HCT116 (cell line): ENCODE data around the gene SPHKAP. TPM values are rescaled to one million over a fixed set of nuclear protein-coding genes. Genes with fewer than 3 reads are reported as not detected.

Experiments
- ATAC-seq: fragments of 200-7000 bp; cut with Tn5 transposase; 2 replicates; pipeline ENCODE4 v1.9.1; 2020; ENCODE audit warnings: mild to moderate bottlenecking, moderate library complexity
- BruUV-seq: library from RNA; stranded (reverse); fragments of 400-500 nt; replicated peaks from 2 replicates; lab custom pipeline; 2021; lab: Mats Ljungman, UMichigan
- CTCF ChIA-PET: fragments of 300-600 bp; sonication (Branson Sonifier 250); formaldehyde crosslinking; loops from one replicate; lab custom pipeline; 2021; ENCODE audit warnings: antibody characterized with exemption; lab: Charles Lee
- POLR2A ChIA-PET: fragments of 300-600, 350-600 bp; sonication (Branson Sonifier 250); formaldehyde crosslinking; loops from one replicate; lab custom pipeline; 2021; ENCODE audit warnings: antibody characterized with exemption; lab: Charles Lee
- RAD21 ChIA-PET, 2 experiments: fragments of 300-600 bp; sonication (Branson Sonifier 250); formaldehyde crosslinking; loops; one replicate each; lab custom pipeline; 2023; ENCODE audit warnings: low total read pairs in 2 of 2; ENCODE audit not compliant: uncharacterized antibody in 2 of 2, unreplicated experiment in 2 of 2, low non-redundant PET in 1 of 2; lab: Charles Lee
- DNase-seq: peaks from one replicate; pipeline ENCODE4 v3.0.0-alpha.2; 2010; ENCODE audit warnings: low read depth, low spot score
- H2AFZ ChIP-seq: fragments of 200-600 bp; shearing (Covaris generic), sonication (generic); 2 replicates; pipeline ENCODE4 v1.6.1; 2017; ENCODE audit warnings: low read depth, mixed run types, mixed read lengths, antibody characterized with exemption, low read length; ENCODE audit not compliant: poor library complexity, severe bottlenecking
- H3K27ac ChIP-seq: 2 replicates; pipeline ENCODE4 v1.5.1; 2012; ENCODE audit warnings: low read depth, low read length
- H3K27me3 ChIP-seq: fragments of 200-600 bp; sonication (generic); 2 replicates; pipeline ENCODE4 v1.6.1; 2016; ENCODE audit warnings: mixed run types, low read length, mixed read lengths; ENCODE audit not compliant: insufficient read depth
- H3K36me3 ChIP-seq, 2 experiments: fragments of 200-500 bp in 1 of 2; fragments of 200-600 bp in 1 of 2; sonication (Bioruptor generic) in 1 of 2; sonication (generic) in 1 of 2; 2 replicates each; pipeline versions ENCODE4 v1.5.1 to v1.6.1; 2014 to 2016; ENCODE audit warnings: low read length in 2 of 2, inconsistent platforms in 1 of 2, mixed read lengths in 1 of 2, mixed run types in 1 of 2; ENCODE audit not compliant: insufficient read depth in 2 of 2, control insufficient read depth in 1 of 2
- H3K4me1 ChIP-seq, 2 experiments: fragments of 200-600 bp in 1 of 2; sonication (generic) in 1 of 2; 2 replicates each; pipeline versions ENCODE4 v1.5.1 to v1.6.1; 2012 to 2017; ENCODE audit warnings: low read length in 2 of 2, inconsistent platforms in 1 of 2, mild to moderate bottlenecking in 1 of 2, mixed read lengths in 1 of 2, mixed run types in 1 of 2, moderate library complexity in 1 of 2; ENCODE audit not compliant: insufficient read depth in 2 of 2, control insufficient read depth in 1 of 2
- H3K4me2 ChIP-seq: fragments of 200-600 bp; sonication (generic); 2 replicates; pipeline ENCODE4 v1.6.1; 2017; ENCODE audit warnings: mixed run types, low read length, mixed read lengths
- H3K4me3 ChIP-seq, 2 experiments: fragments of 200-600 bp in 1 of 2; sonication (generic) in 1 of 2; replicated peaks in 1 of 2; 2 replicates each; pipeline ENCODE4 v1.5.1; 2011 to 2016; ENCODE audit warnings: low read length in 2 of 2, control low read depth in 1 of 2, low read depth in 1 of 2, mild to moderate bottlenecking in 1 of 2, mixed read lengths in 1 of 2, mixed run types in 1 of 2
- H3K79me2 ChIP-seq: fragments of 200-600 bp; sonication (generic); 2 replicates; pipeline ENCODE4 v1.6.1; 2017; ENCODE audit warnings: mild to moderate bottlenecking, mixed run types, low read length, moderate library complexity, mixed read lengths; ENCODE audit not compliant: insufficient read depth
- H3K9ac ChIP-seq: fragments of 200-600 bp; sonication (generic); 2 replicates; pipeline ENCODE4 v1.6.1; 2016; ENCODE audit warnings: low read length, mixed read lengths
- H3K9me2 ChIP-seq: fragments of 200-600 bp; sonication (generic), shearing (Covaris generic); 2 replicates; pipeline ENCODE4 v1.6.1; 2017; ENCODE audit warnings: mixed run types, mild to moderate bottlenecking, moderate library complexity; ENCODE audit not compliant: insufficient read depth
- H3K9me3 ChIP-seq, 2 experiments: fragments of 200-500 bp in 1 of 2; fragments of 200-600 bp in 1 of 2; sonication (Bioruptor generic) in 1 of 2; sonication (generic) in 1 of 2; 2 replicates each; pipeline ENCODE4 v1.6.1; 2014 to 2017; ENCODE audit warnings: low read length in 2 of 2, mixed read lengths in 2 of 2, inconsistent platforms in 1 of 2, low read depth in 1 of 2, mild to moderate bottlenecking in 1 of 2, mixed run types in 1 of 2, moderate library complexity in 1 of 2; ENCODE audit not compliant: control insufficient read depth in 1 of 2, insufficient read depth in 1 of 2
- H4K20me1 ChIP-seq: fragments of 200-600 bp; sonication (generic), shearing (Covaris generic); 2 replicates; pipeline ENCODE4 v1.6.1; 2017; ENCODE audit warnings: mixed run types, mild to moderate bottlenecking, moderate library complexity; ENCODE audit not compliant: insufficient read depth
- ATF3 ChIP-seq: IDR thresholded peaks from 2 replicates; pipeline ENCODE4 v1.6.1; 2012
- CBX3 ChIP-seq: IDR thresholded peaks from 2 replicates; pipeline ENCODE4 v1.6.1; 2012; ENCODE audit warnings: low read depth
- CEBPB ChIP-seq: IDR thresholded peaks from 2 replicates; pipeline ENCODE4 v1.6.1; 2012; ENCODE audit warnings: low read depth
- CTCF ChIP-seq, 3 experiments: fragments of 200-600 bp in 1 of 3; sonication (generic) in 1 of 3; IDR thresholded peaks in 2 of 3; conservative IDR thresholded peaks in 1 of 3; 2 replicates each; pipeline ENCODE4 v1.5.1; 2012 to 2017; ENCODE audit warnings: low read depth in 2 of 3, low read length in 2 of 3, antibody characterized with exemption in 1 of 3, borderline replicate concordance in 1 of 3, control low read depth in 1 of 3, mild to moderate bottlenecking in 1 of 3, mixed read lengths in 1 of 3, mixed run types in 1 of 3, moderate library complexity in 1 of 3; ENCODE audit not compliant: insufficient read depth in 1 of 3
- EGR1 ChIP-seq: IDR thresholded peaks from 2 replicates; pipeline ENCODE4 v1.6.1; 2012; ENCODE audit warnings: low read depth
- ELF1 ChIP-seq: IDR thresholded peaks from 2 replicates; pipeline ENCODE4 v1.6.1; 2012; ENCODE audit warnings: low read depth, borderline replicate concordance
- EZH2 ChIP-seq: fragments of 200-600 bp; sonication (generic); IDR thresholded peaks from 2 replicates; pipeline ENCODE4 v1.6.1; 2017; ENCODE audit warnings: antibody characterized with exemption, mixed run types
- FOSL1 ChIP-seq: IDR thresholded peaks from 2 replicates; pipeline ENCODE4 v1.6.1; 2012; ENCODE audit warnings: low read depth
- JUND ChIP-seq: IDR thresholded peaks from 2 replicates; pipeline ENCODE4 v1.6.1; 2012
- MAX ChIP-seq: IDR thresholded peaks from 2 replicates; pipeline ENCODE4 v1.6.1; 2012
- POLR2A ChIP-seq: IDR thresholded peaks from 2 replicates; pipeline ENCODE4 v1.7.0; 2011; ENCODE audit warnings: borderline replicate concordance; ENCODE audit not compliant: insufficient read depth, insufficient read length; ENCODE audit errors: extremely low read depth
- POLR2AphosphoS5 ChIP-seq: IDR thresholded peaks from 2 replicates; pipeline ENCODE4 v1.6.1; 2011; ENCODE audit warnings: mild to moderate bottlenecking, low read depth, low read length, moderate library complexity
- RAD21 ChIP-seq: IDR thresholded peaks from 2 replicates; pipeline ENCODE4 v1.6.1; 2012; ENCODE audit warnings: low read depth, mild to moderate bottlenecking
- SIN3A ChIP-seq: IDR thresholded peaks from 2 replicates; pipeline ENCODE4 v1.6.1; 2012; ENCODE audit warnings: low read depth
- SP1 ChIP-seq: IDR thresholded peaks from 2 replicates; pipeline ENCODE4 v1.6.1; 2012; ENCODE audit warnings: low read depth
- SRF ChIP-seq: IDR thresholded peaks from 2 replicates; pipeline ENCODE4 v1.6.1; 2012; ENCODE audit warnings: low read depth
- TCF7L2 ChIP-seq: IDR thresholded peaks from 2 replicates; pipeline ENCODE4 v1.7.0; 2011; ENCODE audit warnings: borderline replicate concordance, inconsistent platforms; ENCODE audit not compliant: insufficient read depth, insufficient read length; ENCODE audit errors: extremely low read depth
- YY1 ChIP-seq: IDR thresholded peaks from 2 replicates; pipeline ENCODE4 v1.6.1; 2011; ENCODE audit warnings: low read length, low read depth, moderate library complexity, mild to moderate bottlenecking; ENCODE audit not compliant: insufficient replicate concordance; ENCODE audit errors: extremely low read depth
- ZBTB33 ChIP-seq: IDR thresholded peaks from 2 replicates; pipeline ENCODE4 v1.6.1; 2011; ENCODE audit warnings: mild to moderate bottlenecking, low read length, moderate library complexity; ENCODE audit not compliant: insufficient replicate concordance; ENCODE audit errors: extremely low read depth
- ZNF274 ChIP-seq: fragments of 200-500 bp; sonication (Bioruptor generic); IDR thresholded peaks from 2 replicates; pipeline ENCODE4 v1.6.1; 2014; ENCODE audit warnings: mild to moderate bottlenecking, low read depth, low read length, inconsistent platforms
- intact Hi-C: fragments of 100-400 bp; cut with micrococcal nuclease; formaldehyde crosslinking; loops from 2 replicates; pipeline ENCODE4 v1.10.0; 2022
- total RNA-seq: library from RNA; stranded (reverse); gene quantifications from one replicate; pipeline ENCODE4 v1.2.1, GENCODE V29; 2021; ENCODE audit not compliant: unreplicated experiment

Gene SPHKAP
- total RNA-seq, 1 experiment from 2014 or later = not detected

GRCh38 chr2:227973241-227973640, 208.2 kb downstream of the SPHKAP start:
- ATAC-seq (no peak), DNase-seq (no peak)
- Histone ChIP-seq H3K4me2 (no peak overlapping the region), H3K9ac (no peak overlapping the region), H3K9me3 (no peaks in the 10 kb centered on the region), H3K36me3 (no peaks in the 10 kb centered on the region), H3K27me3 (no peaks in the 10 kb centered on the region), H2AFZ (no peak overlapping the region), H3K27ac (no peak overlapping the region), H3K4me1 (no peaks in the 10 kb centered on the region), H3K4me3 (no peak overlapping the region), H4K20me1 (no peaks in the 10 kb centered on the region), H3K79me2 (no peaks in the 10 kb centered on the region), H3K9me2 (no peaks in the 10 kb centered on the region)
- ChIA-PET RAD21 (no interaction called here), CTCF (no interaction called here), POLR2A (no interaction called here)
- no peak for TF ChIP-seq SRF
- no peak for TF ChIP-seq EGR1
- TF ChIP-seq ELF1 = no peak
- TF ChIP-seq CBX3 = no peak
- TF ChIP-seq JUND = no peak
- TF ChIP-seq SIN3A = no peak
- TF ChIP-seq CTCF (IDR thresholded peaks at IDR 0.05 in 2 of 3, conservative IDR thresholded peaks at IDR 0.05 in 1 of 3; ENCODE audit: borderline replicate concordance in 1 of 3, insufficient read depth in 1 of 3, low read depth in 2 of 3, low read length in 2 of 3) = no peak
- TF ChIP-seq SP1 = no peak
- no peak for TF ChIP-seq POLR2AphosphoS5
- no peak for TF ChIP-seq FOSL1
- no peak for TF ChIP-seq TCF7L2
- no peak for TF ChIP-seq CEBPB
- TF ChIP-seq RAD21 = no peak
- TF ChIP-seq MAX = no peak
- no peak for TF ChIP-seq YY1
- TF ChIP-seq EZH2 = no peak
- TF ChIP-seq ZNF274 = no peak
- TF ChIP-seq POLR2A = no peak
- TF ChIP-seq ZBTB33 = no peak
- no peak for TF ChIP-seq ATF3
- no TSS peak for BruUV-seq
- intact Hi-C loops = no loop called here
